ENCODE data around the gene OR5T1. TPM values are rescaled to one million over a fixed set of nuclear protein-coding genes. Genes with fewer than 3 reads are reported as not detected.

Gene OR5T1
- total RNA-seq, 1 experiment from 2014 or later: not detected

DNA sequence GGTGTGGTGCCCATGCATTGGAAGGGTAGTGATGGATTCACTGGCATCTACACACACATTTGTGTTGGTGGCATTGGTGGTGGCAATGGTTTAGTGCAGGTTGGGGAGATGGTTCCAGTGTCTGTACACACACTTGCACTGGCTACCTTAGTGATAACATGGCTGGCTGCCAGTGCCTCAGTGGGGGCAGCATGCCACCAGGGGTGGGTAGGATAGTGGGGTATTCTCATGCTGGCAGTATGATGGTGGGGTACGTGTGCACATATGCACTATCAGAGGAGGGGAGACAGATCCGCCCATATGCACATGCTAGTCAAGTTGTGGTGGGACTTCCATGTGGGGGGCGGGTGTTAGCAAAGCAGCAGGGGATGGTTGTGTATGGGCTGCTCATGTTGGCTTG lies 33.9 kb downstream of the OR5T1 start:
- no peak for ATAC-seq
- Histone ChIP-seq H2AFZ (ENCODE audit: low read depth, low read length, poor library complexity, severe bottlenecking) (no peak overlapping the region), H3K4me2 (ENCODE audit: low read length) (no peak overlapping the region), H3K9me2 (ENCODE audit: insufficient read depth) (no peaks in the 10 kb centered on the region), H3K79me2 (ENCODE audit: insufficient read depth, low read length) (no peaks in the 10 kb centered on the region), H3K36me3 (ENCODE audit: control insufficient read depth in 1 of 2, insufficient read depth in 2 of 2, low read length in 2 of 2) (no peaks in the 10 kb centered on the region), H4K20me1 (ENCODE audit: insufficient read depth) (no peaks in the 10 kb centered on the region), H3K9me3 (ENCODE audit: control insufficient read depth in 1 of 2, insufficient read depth in 1 of 2, low read depth in 1 of 2, low read length in 2 of 2) (peaks cover 25 to 40% of the 10 kb centered on the region in 2 experiments; a peak in 2 of 4 replicates), H3K4me1 (ENCODE audit: control insufficient read depth in 1 of 2, insufficient read depth in 2 of 2, low read length in 2 of 2) (no peaks in the 10 kb centered on the region), H3K4me3 (replicated peaks in 1 of 2; ENCODE audit: low read depth in 1 of 2, low read length in 2 of 2) (no peak overlapping the region), H3K9ac (ENCODE audit: low read length) (no peak overlapping the region), H3K27me3 (ENCODE audit: insufficient read depth, low read length) (no peaks in the 10 kb centered on the region), H3K27ac (ENCODE audit: low read depth, low read length) (no peak overlapping the region)
- intact Hi-C loops (cut with micrococcal nuclease): no loop called here
- CTCF ChIA-PET: no interaction called here
- TF ChIP-seq SRF (IDR thresholded peaks at IDR 0.05; ENCODE audit: low read depth): no peak
- no peak for TF ChIP-seq ELF1 (IDR thresholded peaks at IDR 0.05; ENCODE audit: borderline replicate concordance, low read depth)
- no peak for TF ChIP-seq POLR2A (IDR thresholded peaks at IDR 0.05; ENCODE audit: borderline replicate concordance, extremely low read depth, insufficient read depth, insufficient read length)
- TF ChIP-seq CBX3 (IDR thresholded peaks at IDR 0.05; ENCODE audit: low read depth): no peak
- TF ChIP-seq SIN3A (IDR thresholded peaks at IDR 0.05; ENCODE audit: low read depth): no peak
- TF ChIP-seq, protein P1, sequence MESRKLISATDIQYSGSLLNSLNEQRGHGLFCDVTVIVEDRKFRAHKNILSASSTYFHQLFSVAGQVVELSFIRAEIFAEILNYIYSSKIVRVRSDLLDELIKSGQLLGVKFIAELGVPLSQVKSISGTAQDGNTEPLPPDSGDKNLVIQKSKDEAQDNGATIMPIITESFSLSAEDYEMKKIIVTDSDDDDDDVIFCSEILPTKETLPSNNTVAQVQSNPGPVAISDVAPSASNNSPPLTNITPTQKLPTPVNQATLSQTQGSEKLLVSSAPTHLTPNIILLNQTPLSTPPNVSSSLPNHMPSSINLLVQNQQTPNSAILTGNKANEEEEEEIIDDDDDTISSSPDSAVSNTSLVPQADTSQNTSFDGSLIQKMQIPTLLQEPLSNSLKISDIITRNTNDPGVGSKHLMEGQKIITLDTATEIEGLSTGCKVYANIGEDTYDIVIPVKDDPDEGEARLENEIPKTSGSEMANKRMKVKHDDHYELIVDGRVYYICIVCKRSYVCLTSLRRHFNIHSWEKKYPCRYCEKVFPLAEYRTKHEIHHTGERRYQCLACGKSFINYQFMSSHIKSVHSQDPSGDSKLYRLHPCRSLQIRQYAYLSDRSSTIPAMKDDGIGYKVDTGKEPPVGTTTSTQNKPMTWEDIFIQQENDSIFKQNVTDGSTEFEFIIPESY (IDR thresholded peaks at IDR 0.05; ENCODE audit: extremely low read depth, insufficient replicate concordance, low read length): no peak
- no peak for TF ChIP-seq POLR2AphosphoS5 (IDR thresholded peaks at IDR 0.05; ENCODE audit: low read depth, low read length)
- TF ChIP-seq ZFX (IDR thresholded peaks at IDR 0.05): no peak
- no peak for DNase-seq (ENCODE audit: low read depth, low spot score)
- RAD21 ChIA-PET (ENCODE audit: low non-redundant PET in 1 of 2, low total read pairs in 2 of 2, uncharacterized antibody in 2 of 2, unreplicated experiment in 2 of 2): no interaction called here
- POLR2A ChIA-PET: no interaction called here
- no TSS peak for BruUV-seq (replicated peaks)

DNA sequence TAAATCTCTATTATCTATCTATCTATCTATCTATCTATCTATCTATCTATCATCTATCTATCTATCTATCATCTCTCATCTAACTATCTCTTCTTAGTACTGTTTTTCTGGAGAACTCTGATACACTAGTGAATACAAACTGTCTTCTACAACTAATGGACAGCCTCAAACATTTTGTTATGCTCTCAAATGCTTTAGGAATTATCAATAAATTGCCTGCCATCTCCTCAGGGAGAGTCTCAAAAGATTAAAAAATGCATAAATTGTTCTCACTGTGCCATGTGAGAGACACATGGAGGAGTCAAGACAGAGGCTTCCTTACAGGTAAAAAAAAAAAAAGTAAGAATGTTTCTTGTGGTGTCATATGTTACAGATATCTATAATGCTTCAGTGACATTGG lies 40.9 kb downstream of the OR5T1 start, which contains the start of gene OR8K3:
TSS of gene OR8K3 (plus strand) at position 301 of the 400 bp plus-strand sequence. CDS start 3,163 bp downstream, outside the sequence.
- Histone ChIP-seq H3K9me2 (ENCODE audit: insufficient read depth) (no peaks in the 10 kb centered on the region), H3K27ac (ENCODE audit: low read depth, low read length) (no peak within 1 kb of the TSS), H2AFZ (ENCODE audit: low read depth, low read length, poor library complexity, severe bottlenecking) (no peak within 1 kb of the TSS), H3K9me3 (ENCODE audit: control insufficient read depth in 1 of 2, insufficient read depth in 1 of 2, low read depth in 1 of 2, low read length in 2 of 2) (peaks cover 23 to 30% of the 10 kb centered on the region in 2 experiments; a peak in 2 of 4 replicates), H3K27me3 (ENCODE audit: insufficient read depth, low read length) (no peaks in the 10 kb centered on the region), H3K4me2 (ENCODE audit: low read length) (no peak within 1 kb of the TSS), H3K79me2 (ENCODE audit: insufficient read depth, low read length) (no peaks in the 10 kb centered on the region), H4K20me1 (ENCODE audit: insufficient read depth) (no peaks in the 10 kb centered on the region), H3K36me3 (ENCODE audit: control insufficient read depth in 1 of 2, insufficient read depth in 2 of 2, low read length in 2 of 2) (no peaks in the 10 kb centered on the region), H3K4me3 (replicated peaks in 1 of 2; ENCODE audit: low read depth in 1 of 2, low read length in 2 of 2) (no peak within 1 kb of the TSS), H3K9ac (ENCODE audit: low read length) (no peak within 1 kb of the TSS), H3K4me1 (ENCODE audit: control insufficient read depth in 1 of 2, insufficient read depth in 2 of 2, low read length in 2 of 2) (no peaks in the 10 kb centered on the region)
- RAD21 ChIA-PET (ENCODE audit: low non-redundant PET in 1 of 2, low total read pairs in 2 of 2, uncharacterized antibody in 2 of 2, unreplicated experiment in 2 of 2): no interaction called here
- POLR2A ChIA-PET: no interaction called here
- no peak for DNase-seq (ENCODE audit: low read depth, low spot score)
- no TSS peak for BruUV-seq (replicated peaks)
- ATAC-seq: no peak
- CTCF ChIA-PET: no interaction called here
- intact Hi-C loops (cut with micrococcal nuclease): no loop called here
- TF ChIP-seq CBX3 (IDR thresholded peaks at IDR 0.05; ENCODE audit: low read depth): no peak
- no peak for TF ChIP-seq EGR1 (IDR thresholded peaks at IDR 0.05; ENCODE audit: low read depth)
- no peak for TF ChIP-seq EZH2phosphoT487 (IDR thresholded peaks at IDR 0.05; ENCODE audit: borderline replicate concordance)
- TF ChIP-seq EZH2 (IDR thresholded peaks at IDR 0.05): no peak
- no peak for TF ChIP-seq POLR2AphosphoS5 (IDR thresholded peaks at IDR 0.05; ENCODE audit: low read depth, low read length)
- TF ChIP-seq SRF (IDR thresholded peaks at IDR 0.05; ENCODE audit: low read depth): no peak
- no peak for TF ChIP-seq TCF7L2 (IDR thresholded peaks at IDR 0.05; ENCODE audit: borderline replicate concordance, extremely low read depth, insufficient read depth, insufficient read length)
- no peak for TF ChIP-seq ZNF274 (IDR thresholded peaks at IDR 0.05; ENCODE audit: low read depth, low read length)
- no peak for TF ChIP-seq RAD21 (IDR thresholded peaks at IDR 0.05; ENCODE audit: low read depth)
- TF ChIP-seq CEBPB (IDR thresholded peaks at IDR 0.05; ENCODE audit: low read depth): no peak
- no peak for TF ChIP-seq POLR2A (IDR thresholded peaks at IDR 0.05; ENCODE audit: borderline replicate concordance, extremely low read depth, insufficient read depth, insufficient read length)
- TF ChIP-seq, protein P2, sequence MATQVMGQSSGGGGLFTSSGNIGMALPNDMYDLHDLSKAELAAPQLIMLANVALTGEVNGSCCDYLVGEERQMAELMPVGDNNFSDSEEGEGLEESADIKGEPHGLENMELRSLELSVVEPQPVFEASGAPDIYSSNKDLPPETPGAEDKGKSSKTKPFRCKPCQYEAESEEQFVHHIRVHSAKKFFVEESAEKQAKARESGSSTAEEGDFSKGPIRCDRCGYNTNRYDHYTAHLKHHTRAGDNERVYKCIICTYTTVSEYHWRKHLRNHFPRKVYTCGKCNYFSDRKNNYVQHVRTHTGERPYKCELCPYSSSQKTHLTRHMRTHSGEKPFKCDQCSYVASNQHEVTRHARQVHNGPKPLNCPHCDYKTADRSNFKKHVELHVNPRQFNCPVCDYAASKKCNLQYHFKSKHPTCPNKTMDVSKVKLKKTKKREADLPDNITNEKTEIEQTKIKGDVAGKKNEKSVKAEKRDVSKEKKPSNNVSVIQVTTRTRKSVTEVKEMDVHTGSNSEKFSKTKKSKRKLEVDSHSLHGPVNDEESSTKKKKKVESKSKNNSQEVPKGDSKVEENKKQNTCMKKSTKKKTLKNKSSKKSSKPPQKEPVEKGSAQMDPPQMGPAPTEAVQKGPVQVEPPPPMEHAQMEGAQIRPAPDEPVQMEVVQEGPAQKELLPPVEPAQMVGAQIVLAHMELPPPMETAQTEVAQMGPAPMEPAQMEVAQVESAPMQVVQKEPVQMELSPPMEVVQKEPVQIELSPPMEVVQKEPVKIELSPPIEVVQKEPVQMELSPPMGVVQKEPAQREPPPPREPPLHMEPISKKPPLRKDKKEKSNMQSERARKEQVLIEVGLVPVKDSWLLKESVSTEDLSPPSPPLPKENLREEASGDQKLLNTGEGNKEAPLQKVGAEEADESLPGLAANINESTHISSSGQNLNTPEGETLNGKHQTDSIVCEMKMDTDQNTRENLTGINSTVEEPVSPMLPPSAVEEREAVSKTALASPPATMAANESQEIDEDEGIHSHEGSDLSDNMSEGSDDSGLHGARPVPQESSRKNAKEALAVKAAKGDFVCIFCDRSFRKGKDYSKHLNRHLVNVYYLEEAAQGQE (IDR thresholded peaks at IDR 0.05; ENCODE audit: low read depth): no peak
- no peak for TF ChIP-seq JUND (IDR thresholded peaks at IDR 0.05)

All from HCT116 (cell line).